GM21423 (cell line): ENCODE measurements around the gene GARNL3.

Experiments
- ATAC-seq: cut with Tn5 transposase; IDR thresholded peaks from one replicate; pipeline ENCODE4 v1.9.1; 2021; ENCODE audit warnings: mild to moderate bottlenecking, moderate library complexity; ENCODE audit not compliant: unreplicated experiment

Gene GARNL3

GRCh38 chr9:127346584-127346983 is 82.0 kb downstream of the GARNL3 start:
- no peak for ATAC-seq

- ATAC-seq = no peak
Measured at GRCh38 chr9:127347831-127348776, 83.5 kb downstream of the GARNL3 start.

- no peak for ATAC-seq
Measured at GRCh38 chr9:127349483-127350113, 85.0 kb downstream of the GARNL3 start.

GRCh38 chr9:127351182-127352166 is 86.9 kb downstream of the GARNL3 start:
- no peak for ATAC-seq

- ATAC-seq = no peak
Measured at GRCh38 chr9:127353882-127354281, 89.3 kb downstream of the GARNL3 start.

GRCh38 chr9:127356906-127357305 is 92.3 kb downstream of the GARNL3 start:
- no peak for ATAC-seq

GRCh38 chr9:127358023-127358535 is 93.5 kb downstream of the GARNL3 start:
- no peak for ATAC-seq

GRCh38 chr9:127358770-127359169 is 94.2 kb downstream of the GARNL3 start:
- ATAC-seq = no peak

GRCh38 chr9:127360250-127360649 is 95.7 kb downstream of the GARNL3 start:
- no peak for ATAC-seq

- no peak for ATAC-seq
Measured at GRCh38 chr9:127360829-127361228, 96.3 kb downstream of the GARNL3 start.

- no peak for ATAC-seq
Measured at GRCh38 chr9:127361561-127361960, 97.0 kb downstream of the GARNL3 start.

- no peak for ATAC-seq
Measured at GRCh38 chr9:127362829-127363228, 98.3 kb downstream of the GARNL3 start.

- ATAC-seq = no peak
Measured at GRCh38 chr9:127365461-127365860, 100.9 kb downstream of the GARNL3 start.

- no peak for ATAC-seq
Measured at GRCh38 chr9:127366594-127366993, 102.0 kb downstream of the GARNL3 start.

- no peak for ATAC-seq
Measured at GRCh38 chr9:127368852-127369402, 104.4 kb downstream of the GARNL3 start.

- ATAC-seq = no peak
Measured at GRCh38 chr9:127369428-127369827, 104.9 kb downstream of the GARNL3 start.

GRCh38 chr9:127370147-127370579 is 105.6 kb downstream of the GARNL3 start:
- no peak for ATAC-seq

GRCh38 chr9:127370672-127371648 is 106.4 kb downstream of the GARNL3 start:
- no peak for ATAC-seq

GRCh38 chr9:127380479-127380878 is 115.9 kb downstream of the GARNL3 start:
- ATAC-seq = no peak
